ENCODE data around the gene IL10RA.
A peak's percentile ranks its signal among the peaks of the same experiment; 100 is the strongest.
"Not testable (repeated sequence)": the region's sequence is repeated elsewhere in the genome, so short reads cannot be mapped to it uniquely, and the experiment has no call there.

The IL10RA gene

DNA sequence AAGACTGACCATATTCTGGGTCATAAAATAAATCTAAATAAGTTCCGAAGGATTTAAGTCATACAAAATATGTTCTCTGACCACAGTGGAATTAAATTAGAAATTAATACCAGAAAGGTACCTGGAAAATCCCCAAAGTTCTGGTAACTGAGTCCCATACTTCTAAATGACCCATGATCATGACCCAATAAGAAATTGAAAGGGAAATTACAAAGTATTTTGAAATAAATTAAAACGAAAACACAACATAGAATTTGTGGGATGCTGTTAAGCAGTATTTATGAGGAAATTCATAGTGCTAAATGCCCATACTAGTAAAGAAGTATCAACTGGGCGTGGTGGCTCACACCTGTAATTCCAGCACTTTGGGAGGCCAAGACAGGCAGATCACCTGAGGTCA is 23.4 kb upstream of the IL10RA start:
- no peak for DNase-seq

GRCh38 chr11:117966908-117967307 is 19.3 kb upstream of the IL10RA start:
- DNase-seq: no peak

GRCh38 chr11:117969160-117969991 is 16.8 kb upstream of the IL10RA start:
- DNase-seq: no peak

DNA sequence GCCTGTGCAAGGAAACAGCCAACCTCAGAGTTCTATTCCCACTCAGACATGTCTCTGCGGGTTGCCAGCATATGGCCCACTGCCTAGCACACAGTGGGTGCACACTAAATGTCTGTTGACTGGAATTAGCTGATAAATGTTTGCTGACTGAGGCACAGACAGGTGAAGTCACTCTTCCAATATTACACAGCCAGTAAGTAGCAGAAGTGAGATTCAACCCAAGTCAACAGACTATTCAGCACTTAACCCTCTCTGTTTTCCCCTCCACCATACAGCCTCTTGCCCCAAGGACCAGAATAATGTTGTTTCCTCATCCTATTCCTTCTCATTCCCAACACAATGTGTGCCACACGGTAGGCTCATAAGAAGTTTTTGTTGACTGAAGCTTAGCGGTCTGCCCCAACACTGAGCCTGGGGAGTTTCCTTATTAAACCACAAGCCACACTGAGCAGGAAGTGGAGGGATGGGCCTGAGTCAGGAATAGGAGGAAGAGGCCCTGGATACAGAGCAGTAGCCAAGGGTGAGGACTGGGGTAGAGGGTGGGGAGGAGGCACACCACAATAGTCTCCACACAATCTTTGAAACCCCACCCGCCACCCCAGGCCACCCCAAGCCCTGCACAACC is 15.7 kb upstream of the IL10RA start:
- peak; percentile 87 for DNase-seq

- no peak for DNase-seq
Observed at GRCh38 chr11:117972044-117972443, 14.2 kb upstream of the IL10RA start.

- no peak for DNase-seq
Observed at GRCh38 chr11:117972629-117973502, 13.3 kb upstream of the IL10RA start.

GRCh38 chr11:117973503-117973860 is 12.7 kb upstream of the IL10RA start:
- peak; percentile 63 to 77 for DNase-seq

- DNase-seq: no peak
Observed at GRCh38 chr11:117976445-117976844, 9.7 kb upstream of the IL10RA start.

DNA sequence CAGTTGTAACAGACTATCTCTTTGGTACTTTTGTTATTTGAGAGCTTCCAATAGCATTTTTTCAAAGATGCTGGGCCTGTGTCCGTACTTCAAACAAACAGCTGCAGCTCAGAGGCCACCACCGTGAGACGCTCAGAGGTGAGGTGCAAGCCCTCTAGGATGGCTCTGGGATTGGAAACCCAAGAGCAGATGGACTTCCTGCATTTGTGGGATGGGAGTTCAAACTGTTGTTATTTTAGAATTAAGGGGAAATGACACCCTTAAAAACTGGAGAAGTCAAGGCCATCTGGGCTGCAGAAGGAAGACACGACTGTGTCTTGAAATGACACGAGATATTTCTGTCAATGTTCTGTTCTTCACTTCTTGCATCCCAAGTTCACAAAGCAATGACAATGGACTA is 9.2 kb upstream of the IL10RA start:
- DNase-seq: peak; percentile 35 to 54

DNA sequence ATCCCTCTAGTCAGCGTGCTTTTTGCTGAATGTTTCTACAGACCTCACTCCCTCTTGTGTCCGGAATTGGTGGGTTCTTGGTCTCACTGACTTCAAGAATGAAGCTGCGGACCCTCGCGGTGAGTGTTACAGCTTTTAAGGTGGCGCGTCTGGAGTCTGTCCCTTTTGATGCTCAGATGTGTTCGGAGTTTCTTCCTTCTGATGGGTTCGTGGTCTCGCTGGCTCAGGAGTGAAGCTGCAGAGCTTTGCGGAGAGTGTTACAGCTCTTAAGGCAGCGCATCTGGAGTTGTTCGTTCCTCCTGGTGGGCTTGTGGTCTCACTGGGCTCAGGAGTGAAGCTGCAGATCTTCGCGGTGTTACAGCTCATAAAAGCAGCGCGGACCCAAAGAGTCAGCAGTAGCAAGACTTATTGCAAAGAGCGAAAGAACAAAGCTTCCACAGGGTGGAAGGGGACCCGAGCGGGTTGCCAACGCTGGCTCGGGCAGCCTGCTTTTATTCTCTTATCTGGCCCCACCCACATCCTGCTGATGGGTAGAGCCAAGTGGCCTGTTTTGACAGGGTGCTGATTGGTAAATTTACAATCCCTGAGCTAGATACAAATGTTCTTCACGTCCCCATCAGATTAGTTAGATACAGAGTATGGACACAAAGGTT is 8.5 kb upstream of the IL10RA start:
- DNase-seq: not testable (repeated sequence)

DNA sequence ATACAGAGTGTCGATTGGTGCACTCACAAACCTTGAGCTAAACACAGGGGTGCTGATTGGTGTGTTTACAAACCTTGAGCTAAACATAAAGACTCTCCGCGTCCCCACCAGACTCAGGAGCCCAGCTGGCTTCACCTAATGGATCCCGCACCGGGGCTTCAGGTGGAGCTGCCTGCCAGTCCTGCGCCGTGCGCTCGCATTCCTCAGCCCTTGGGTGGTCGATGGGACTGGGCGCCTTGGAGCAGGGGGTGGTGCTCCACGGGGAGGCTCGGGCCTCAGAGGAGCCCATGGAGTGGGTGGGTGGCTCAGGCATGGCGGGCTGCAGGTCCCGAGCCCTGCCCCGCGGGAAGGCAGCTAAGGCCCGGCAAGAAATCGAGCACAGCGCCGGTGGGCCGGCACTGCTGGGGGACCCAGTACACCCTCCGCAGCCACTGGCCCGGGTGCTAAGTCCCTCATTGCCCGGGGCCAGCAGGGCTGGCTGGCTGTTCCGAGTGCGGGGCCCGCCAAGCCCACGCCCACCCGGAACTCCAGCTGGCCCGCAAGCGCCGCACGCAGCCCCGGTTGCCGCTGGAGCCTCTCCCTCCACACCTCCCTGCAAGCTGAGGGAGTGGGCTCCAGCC is 7.8 kb upstream of the IL10RA start:
- DNase-seq: not testable (repeated sequence)

GRCh38 chr11:117978991-117979390 is 7.2 kb upstream of the IL10RA start:
- no peak for DNase-seq

DNA sequence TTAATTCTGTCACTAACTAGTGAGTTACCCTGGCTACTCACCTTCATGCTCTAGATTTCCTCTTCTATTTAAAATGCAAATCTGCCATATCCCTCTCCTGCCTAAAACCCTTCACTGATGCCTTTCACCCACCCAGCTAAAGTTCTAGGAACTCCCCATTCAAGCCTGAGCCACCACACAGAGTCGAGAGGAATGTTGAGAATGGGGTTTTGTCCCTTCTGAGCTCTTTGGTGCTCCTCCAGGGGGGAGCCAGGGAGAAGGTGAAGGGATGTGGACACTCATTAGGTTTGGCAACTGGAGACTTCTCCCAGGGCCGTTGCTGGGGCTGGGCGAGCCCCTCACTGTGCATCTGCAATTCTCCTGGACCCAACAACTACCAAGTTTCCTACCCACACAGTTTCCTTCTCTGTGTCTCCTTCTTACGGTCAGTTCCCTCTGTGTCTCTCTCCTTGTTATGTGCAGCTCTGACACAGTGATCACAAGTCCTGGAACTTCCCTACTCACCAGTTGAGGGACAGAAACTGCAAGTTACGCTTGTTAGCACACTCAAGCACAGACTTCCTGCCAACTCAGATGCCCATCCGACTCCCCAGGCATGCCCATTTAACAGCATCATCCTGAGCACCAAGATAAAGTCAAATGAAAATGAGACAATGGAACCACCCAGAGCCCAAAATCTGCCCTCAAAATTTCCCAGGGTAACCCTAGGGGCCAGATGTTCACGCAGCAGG is 6.5 kb upstream of the IL10RA start:
- DNase-seq: peak; percentile 91 to 93

GRCh38 chr11:117980280-117980679 is 5.9 kb upstream of the IL10RA start:
- no peak for DNase-seq

- DNase-seq: peak; percentile 73 to 79
Observed at GRCh38 chr11:117980720-117981119, 5.5 kb upstream of the IL10RA start.

DNA sequence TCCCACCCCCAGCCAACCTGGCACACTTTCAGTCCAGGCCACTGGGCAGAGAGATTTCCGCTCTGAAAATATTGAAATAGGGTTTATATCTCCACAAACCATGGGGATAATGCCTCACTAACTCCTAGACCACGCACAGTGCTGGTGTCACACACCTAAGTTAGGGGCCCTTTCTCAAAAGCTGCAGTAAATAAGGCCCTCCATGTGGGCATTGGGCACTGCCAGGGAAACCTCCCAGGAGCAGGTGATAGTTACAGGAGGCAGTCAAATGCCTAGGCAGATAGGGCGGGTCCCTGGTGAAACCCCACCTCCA is 3.1 kb upstream of the IL10RA start:
- no peak for DNase-seq

DNA sequence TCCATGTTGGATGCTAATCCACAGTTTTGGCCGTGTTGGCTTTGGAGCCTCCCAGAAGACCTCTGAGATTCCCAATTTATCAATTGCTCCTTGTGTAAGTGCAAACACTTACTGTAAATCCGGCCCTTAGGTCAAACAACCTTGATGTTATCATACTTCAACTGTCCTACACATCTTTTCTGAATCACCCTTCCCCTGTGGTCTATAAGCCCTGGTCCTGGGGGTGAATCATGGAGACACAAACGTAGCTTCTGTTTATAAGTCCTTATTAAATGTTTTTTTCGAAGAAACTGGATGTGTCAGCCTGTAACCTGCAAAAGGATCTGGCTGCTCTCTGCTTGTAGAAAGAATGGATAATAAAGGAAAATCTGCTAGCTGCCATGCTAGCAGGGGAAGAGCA is 1.7 kb upstream of the IL10RA start:
- DNase-seq: no peak

- DNase-seq: peak; percentile 72 to 75
Observed at GRCh38 chr11:117986981-117987574, 884 bp downstream of the IL10RA start.

DNA sequence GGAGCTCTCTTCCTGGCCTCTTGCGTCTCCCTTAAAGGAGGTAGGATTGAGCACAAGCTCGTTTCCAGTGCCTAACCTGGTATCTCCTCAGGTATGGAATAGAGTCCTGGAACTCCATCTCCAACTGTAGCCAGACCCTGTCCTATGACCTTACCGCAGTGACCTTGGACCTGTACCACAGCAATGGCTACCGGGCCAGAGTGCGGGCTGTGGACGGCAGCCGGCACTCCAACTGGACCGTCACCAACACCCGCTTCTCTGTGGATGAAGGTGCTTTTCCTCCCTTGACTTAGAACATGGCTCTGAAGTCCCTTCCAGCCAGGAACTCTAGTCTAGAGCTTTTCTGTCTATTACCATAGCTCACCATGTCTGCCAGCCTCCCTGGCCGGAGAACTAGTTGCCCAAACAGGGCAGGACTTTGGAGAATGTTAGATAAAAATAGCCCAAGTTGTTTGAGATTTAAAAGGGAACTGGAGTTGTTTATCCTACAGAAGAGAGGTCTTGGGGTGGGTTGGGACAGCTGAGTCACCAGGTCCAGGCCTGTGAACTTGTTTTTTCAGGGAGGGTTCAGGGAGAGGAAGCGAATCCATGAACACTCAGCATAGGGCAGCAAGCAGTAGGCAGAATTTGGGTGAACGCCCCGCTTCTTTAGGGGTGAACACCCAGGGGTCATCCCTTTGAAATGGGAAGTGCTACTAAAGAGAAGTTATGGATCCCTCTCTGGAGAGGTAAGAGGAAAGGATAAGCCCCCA is 3.3 kb downstream of the IL10RA start:
- DNase-seq: peak; percentile 93

GRCh38 chr11:117992136-117992535 is 5.9 kb downstream of the IL10RA start:
- no peak for DNase-seq

GRCh38 chr11:117992620-117993019 is 6.4 kb downstream of the IL10RA start:
- no peak for DNase-seq

Data from inflammatory macrophage (primary cell).